Neural cell (in vitro differentiated cells): ENCODE data around the gene LINGO1. TPM values are rescaled to one million over a fixed set of nuclear protein-coding genes. Genes with fewer than 3 reads are reported as not detected.

ENCODE experiments used
- H2AFZ ChIP-seq: fragments of 200-600, 300-800 bp; sonication (generic), shearing (Covaris generic); 2 replicates; pipeline ENCODE4 v1.6.0; 2014; ENCODE audit warnings: low read depth, mild to moderate bottlenecking, antibody characterized with exemption, low read length, moderate library complexity
- H3F3A ChIP-seq: fragments of 200-600 bp; shearing (Covaris generic); 2 replicates; pipeline ENCODE4 v1.6.1; 2016; ENCODE audit warnings: mild to moderate bottlenecking, moderate library complexity, mixed read lengths, antibody characterized with exemption, low read length; ENCODE audit not compliant: insufficient read depth, poor library complexity, severe bottlenecking
- H3K27ac ChIP-seq: fragments of 200-600, 300-800 bp; sonication (generic), shearing (Covaris generic); 2 replicates; pipeline ENCODE4 v1.5.1; 2014; ENCODE audit warnings: mild to moderate bottlenecking, low read length, moderate library complexity
- H3K27me3 ChIP-seq: fragments of 300-800, 200-600 bp; sonication (generic), shearing (Covaris generic); 2 replicates; pipeline ENCODE4 v1.6.0; 2014; ENCODE audit warnings: mild to moderate bottlenecking, low read depth, low read length, moderate library complexity; ENCODE audit not compliant: insufficient read depth
- H3K36me3 ChIP-seq: fragments of 300-800, 200-600 bp; sonication (generic), shearing (Covaris generic); 2 replicates; pipeline ENCODE4 v1.5.1; 2014; ENCODE audit warnings: mild to moderate bottlenecking, antibody characterized with exemption, low read length, moderate library complexity; ENCODE audit not compliant: insufficient read depth
- H3K4me2 ChIP-seq: fragments of 300-800, 200-600 bp; sonication (generic), shearing (Covaris generic); 2 replicates; pipeline ENCODE4 v1.6.0; 2014; ENCODE audit warnings: mild to moderate bottlenecking, low read length
- H3K4me3 ChIP-seq: fragments of 300-800, 200-600 bp; sonication (generic), shearing (Covaris generic); 2 replicates; pipeline ENCODE4 v1.5.1; 2014; ENCODE audit warnings: mild to moderate bottlenecking, low read length, moderate library complexity
- H3K79me2 ChIP-seq: fragments of 200-600 bp; shearing (Covaris generic); replicated peaks from 2 replicates; pipeline ENCODE4 v1.6.0; 2014; ENCODE audit warnings: mild to moderate bottlenecking, low read length, moderate library complexity; ENCODE audit not compliant: insufficient read depth
- H3K9ac ChIP-seq: fragments of 300-800, 200-600 bp; sonication (generic), shearing (Covaris generic); 2 replicates; pipeline ENCODE4 v1.6.1; 2016; ENCODE audit warnings: mild to moderate bottlenecking, low read length, mixed read lengths
- H3K9me2 ChIP-seq: fragments of 200-600 bp; shearing (Covaris generic); 2 replicates; pipeline ENCODE4 v1.6.1; 2016; ENCODE audit warnings: mild to moderate bottlenecking, low read length, mixed read lengths; ENCODE audit not compliant: insufficient read depth
- H3K9me3 ChIP-seq: fragments of 200-600, 300-800 bp; sonication (generic), shearing (Covaris generic); 2 replicates; pipeline ENCODE4 v1.6.1; 2016; ENCODE audit warnings: mild to moderate bottlenecking, mixed run types, low read length, moderate library complexity, mixed read lengths
- H4K20me1 ChIP-seq: fragments of 200-600 bp; shearing (Covaris generic); 2 replicates; pipeline ENCODE4 v1.6.1; 2016; ENCODE audit warnings: mild to moderate bottlenecking, mixed run types; ENCODE audit not compliant: insufficient read depth
- CTCF ChIP-seq: fragments of 450-650 bp; IDR thresholded peaks from 2 replicates; pipeline ENCODE4 v1.5.1; 2014; ENCODE audit warnings: antibody characterized with exemption, mild to moderate bottlenecking, moderate library complexity; ENCODE audit not compliant: poor library complexity, severe bottlenecking
- EP300 ChIP-seq: fragments of 450-650 bp; conservative IDR thresholded peaks from 2 replicates; pipeline ENCODE4 v1.6.1; 2014; ENCODE audit warnings: antibody characterized with exemption, mild to moderate bottlenecking, moderate library complexity; ENCODE audit not compliant: poor library complexity, severe bottlenecking
- EZH2 ChIP-seq: fragments of 200-600, 300-800 bp; shearing (Covaris generic), sonication (generic); IDR thresholded peaks from 2 replicates; pipeline ENCODE4 v1.6.1; 2014; ENCODE audit warnings: antibody characterized with exemption, low read length, borderline replicate concordance, mild to moderate bottlenecking; ENCODE audit not compliant: insufficient read depth, poor library complexity, severe bottlenecking
- MXI1 ChIP-seq: fragments of 450-650 bp; conservative IDR thresholded peaks from 2 replicates; pipeline ENCODE4 v1.6.1; 2014; ENCODE audit warnings: antibody characterized with exemption, mild to moderate bottlenecking; ENCODE audit not compliant: poor library complexity, severe bottlenecking
- POLR2AphosphoS5 ChIP-seq: IDR thresholded peaks from 2 replicates; pipeline ENCODE4 v1.6.1; 2012
- RAD21 ChIP-seq: fragments of 450-650 bp; conservative IDR thresholded peaks from 2 replicates; pipeline ENCODE4 v1.6.1; 2014; ENCODE audit warnings: antibody characterized with exemption, mild to moderate bottlenecking, moderate library complexity
- REST ChIP-seq: IDR thresholded peaks from 2 replicates; pipeline ENCODE4 v1.6.1; 2012; ENCODE audit warnings: borderline replicate concordance
- SMC3 ChIP-seq: fragments of 450-650 bp; conservative IDR thresholded peaks from 2 replicates; pipeline ENCODE4 v1.6.1; 2014; ENCODE audit warnings: antibody characterized with exemption, mild to moderate bottlenecking, moderate library complexity; ENCODE audit not compliant: poor library complexity
- TAF1 ChIP-seq: IDR thresholded peaks from 2 replicates; pipeline ENCODE4 v1.6.1; 2012; ENCODE audit warnings: low read depth
- polyA plus RNA-seq: library from polyadenylated mRNA; depleted of rRNA; stranded (reverse); fragments of >200 nt; gene quantifications from 2 replicates; pipeline ENCODE4 v1.2.3, GENCODE V29; 2014

LINGO1 gene
- polyA plus RNA-seq, 1 donor from 2014 or later, result 34.4 TPM

GRCh38 chr15:77617476-77618230, 15.1 kb downstream of the LINGO1 start:
- Histone ChIP-seq H4K20me1 (peaks cover 35% of the 10 kb centered on the region), H3K4me2 (no peak overlapping the region), H3K79me2 (peaks cover 17% of the 10 kb centered on the region), H3K4me3 (no peak overlapping the region), H3K9me3 (no peaks in the 10 kb centered on the region), H3K9me2 (no peaks in the 10 kb centered on the region), H3K36me3 (no peaks in the 10 kb centered on the region), H3F3A (no peaks in the 10 kb centered on the region), H3K27ac (no peak overlapping the region), H3K9ac (no peak overlapping the region), H3K27me3 (no peaks in the 10 kb centered on the region), H2AFZ (no peak overlapping the region)
- TF ChIP-seq POLR2AphosphoS5 (no peak), SMC3 (no peak), EP300 (no peak), REST (no peak), TAF1 (no peak), CTCF (no peak), RAD21 (no peak), MXI1 (no peak), EZH2 (no peak)

GRCh38 chr15:77616072-77616471, 16.6 kb downstream of the LINGO1 start:
- no peaks in the 10 kb centered on the region for H3K27me3 ChIP-seq
- H2AFZ ChIP-seq, result no peak overlapping the region
- H3K36me3 ChIP-seq, result no peaks in the 10 kb centered on the region
- no peak overlapping the region for H3K4me2 ChIP-seq
- no peaks in the 10 kb centered on the region for H3K9me3 ChIP-seq
- no peaks in the 10 kb centered on the region for H3F3A ChIP-seq
- peaks cover 14% of the 10 kb centered on the region for H3K79me2 ChIP-seq
- H3K9me2 ChIP-seq, result no peaks in the 10 kb centered on the region
- no peak overlapping the region for H3K9ac ChIP-seq
- peaks cover 20% of the 10 kb centered on the region for H4K20me1 ChIP-seq
- no peak for TF ChIP-seq TAF1
- no peak for TF ChIP-seq RAD21
- no peak for TF ChIP-seq SMC3
- no peak for TF ChIP-seq EZH2
- TF ChIP-seq MXI1, result no peak
- no peak for TF ChIP-seq EP300
- TF ChIP-seq POLR2AphosphoS5, result no peak
- no peak for TF ChIP-seq CTCF
- TF ChIP-seq REST, result no peak
- no peak overlapping the region for H3K27ac ChIP-seq
- no peak overlapping the region for H3K4me3 ChIP-seq
